Measurements from ENCODE around the gene APMAP. TPM values are rescaled to one million over a fixed set of nuclear protein-coding genes. Genes with fewer than 3 reads are reported as not detected.

Gene APMAP
- total RNA-seq, 3 donors from 2014 or later (not counting 1 experiment from before 2014, with no cell fraction given) = 205 to 212 (median 207) TPM

DNA sequence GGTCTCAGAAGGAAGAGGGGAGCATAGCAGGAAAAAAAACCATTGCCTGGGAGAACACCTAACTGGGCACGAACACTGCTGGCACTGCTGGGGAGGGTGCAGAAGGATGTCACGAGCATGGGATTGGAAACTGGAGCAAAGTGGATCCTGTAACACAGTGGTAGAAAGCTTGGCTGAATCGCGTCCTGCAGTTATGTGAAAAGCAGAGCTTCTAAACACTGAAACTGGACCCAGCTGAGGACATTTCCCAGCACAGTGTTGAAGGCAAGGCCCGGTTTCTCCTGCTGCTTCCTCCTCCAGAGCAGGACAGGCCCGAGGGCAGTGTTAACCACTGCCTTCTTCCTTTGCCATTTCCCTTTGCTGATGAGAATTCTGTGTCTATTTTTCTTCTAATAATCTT, 6.7 kb downstream of the APMAP start:
- H3K4me1 Mint-ChIP-seq = peaks cover 96 to 99% of the 10 kb centered on the region in 2 donors
- Histone ChIP-seq H3K36me3 (ENCODE audit: control insufficient read depth, insufficient read depth, low read length) (peaks cover 17% of the 10 kb centered on the region), H3K27me3 (ENCODE audit: control insufficient read depth, insufficient read depth, low read length) (no peaks in the 10 kb centered on the region), H3K4me3 (ENCODE audit: low read length) (no peak overlapping the region), H3K9me3 (ENCODE audit: control insufficient read depth, insufficient read depth, low read length) (no peaks in the 10 kb centered on the region), H3K27ac (ENCODE audit: low read length) (peak overlapping the region; percentile 58), H3K4me1 (ENCODE audit: control insufficient read depth, insufficient read depth, low read length) (peaks cover 74% of the 10 kb centered on the region)
- H3K4me3 Mint-ChIP-seq = peak overlapping the region; percentile 83
- no peaks in the 10 kb centered on the region for H3K9me3 Mint-ChIP-seq
- peak overlapping the region; percentile 93 to 94 for H3K27ac Mint-ChIP-seq
- no peak for DNase-seq
- no peak for ATAC-seq
- peaks cover 11% of the 10 kb centered on the region for H3K36me3 Mint-ChIP-seq
- TF ChIP-seq, protein P1, sequence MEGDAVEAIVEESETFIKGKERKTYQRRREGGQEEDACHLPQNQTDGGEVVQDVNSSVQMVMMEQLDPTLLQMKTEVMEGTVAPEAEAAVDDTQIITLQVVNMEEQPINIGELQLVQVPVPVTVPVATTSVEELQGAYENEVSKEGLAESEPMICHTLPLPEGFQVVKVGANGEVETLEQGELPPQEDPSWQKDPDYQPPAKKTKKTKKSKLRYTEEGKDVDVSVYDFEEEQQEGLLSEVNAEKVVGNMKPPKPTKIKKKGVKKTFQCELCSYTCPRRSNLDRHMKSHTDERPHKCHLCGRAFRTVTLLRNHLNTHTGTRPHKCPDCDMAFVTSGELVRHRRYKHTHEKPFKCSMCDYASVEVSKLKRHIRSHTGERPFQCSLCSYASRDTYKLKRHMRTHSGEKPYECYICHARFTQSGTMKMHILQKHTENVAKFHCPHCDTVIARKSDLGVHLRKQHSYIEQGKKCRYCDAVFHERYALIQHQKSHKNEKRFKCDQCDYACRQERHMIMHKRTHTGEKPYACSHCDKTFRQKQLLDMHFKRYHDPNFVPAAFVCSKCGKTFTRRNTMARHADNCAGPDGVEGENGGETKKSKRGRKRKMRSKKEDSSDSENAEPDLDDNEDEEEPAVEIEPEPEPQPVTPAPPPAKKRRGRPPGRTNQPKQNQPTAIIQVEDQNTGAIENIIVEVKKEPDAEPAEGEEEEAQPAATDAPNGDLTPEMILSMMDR (IDR thresholded peaks at IDR 0.05) = no peak
- intact Hi-C loops (cut with micrococcal nuclease) = no loop called here
- H3K27me3 Mint-ChIP-seq (ENCODE audit: low read depth in 2 of 2) = no peaks in the 10 kb centered on the region
- 46% methylated on average over 6 of the region's 6 CpGs for WGBS (ENCODE audit: insufficient coverage)

DNA sequence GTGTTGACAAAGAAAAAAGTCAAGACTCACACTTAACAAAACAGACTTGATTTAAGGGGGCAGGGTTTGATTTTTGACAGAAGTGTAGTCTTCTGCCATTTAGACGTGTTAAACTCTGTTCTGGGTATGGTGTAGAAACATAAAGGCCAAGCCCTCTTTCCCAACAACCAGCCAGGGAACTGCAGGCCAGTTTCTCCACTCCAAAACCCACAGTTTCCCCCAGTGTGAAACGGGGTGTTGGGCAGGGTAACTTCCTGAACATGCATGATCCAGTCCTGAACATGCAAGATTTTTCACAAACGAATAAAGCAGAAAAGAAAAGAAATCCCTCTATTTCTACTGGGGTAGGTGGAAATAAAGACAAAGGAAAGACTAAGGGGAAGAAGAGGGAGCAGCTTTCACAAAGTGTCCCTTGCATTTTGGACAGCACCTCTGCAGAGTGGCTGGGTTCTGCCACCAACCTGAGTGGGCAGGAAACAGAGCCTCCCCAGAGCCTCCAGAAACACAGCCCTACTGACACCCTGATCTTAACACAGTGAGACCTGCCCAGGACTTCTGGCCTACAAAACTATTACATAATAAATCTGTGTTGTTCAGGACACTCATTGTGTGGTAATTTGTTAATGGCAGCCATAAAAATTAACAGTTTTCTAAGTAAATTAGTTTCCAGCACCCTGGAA, 7.5 kb downstream of the APMAP start:
- peak overlapping the region; percentile 58 for H3K27ac ChIP-seq (ENCODE audit: low read length)
- peaks cover under 1% of the 10 kb centered on the region for H3K9me3 ChIP-seq (ENCODE audit: control insufficient read depth, insufficient read depth, low read length)
- intact Hi-C loops (cut with micrococcal nuclease) = no loop called here
- DNase-seq (peak in 1 of 2 donors; percentile 26), ATAC-seq (peak; percentile 32 to 52 (median 46))
- TF ChIP-seq, protein P1 (IDR thresholded peaks at IDR 0.05) = no peak
- H3K4me1 ChIP-seq (ENCODE audit: control insufficient read depth, insufficient read depth, low read length) = peaks cover 80% of the 10 kb centered on the region
- peaks cover 12% of the 10 kb centered on the region for H3K36me3 Mint-ChIP-seq
- H3K4me1 Mint-ChIP-seq = peaks cover 96 to 99% of the 10 kb centered on the region in 2 donors
- no CpG with 5 or more reads among the region's 3 CpGs for WGBS (ENCODE audit: insufficient coverage)
- peaks cover 24% of the 10 kb centered on the region for H3K36me3 ChIP-seq (ENCODE audit: control insufficient read depth, insufficient read depth, low read length)
- H3K9me3 Mint-ChIP-seq = no peaks in the 10 kb centered on the region
- peak overlapping the region; percentile 93 to 94 for H3K27ac Mint-ChIP-seq
- no peak overlapping the region for H3K4me3 ChIP-seq (ENCODE audit: low read length)
- peak overlapping the region; percentile 83 for H3K4me3 Mint-ChIP-seq
- H3K27me3 Mint-ChIP-seq (ENCODE audit: low read depth in 2 of 2) = no peaks in the 10 kb centered on the region
- H3K27me3 ChIP-seq (ENCODE audit: control insufficient read depth, insufficient read depth, low read length) = no peaks in the 10 kb centered on the region

GRCh38 chr20:24983896-24984295, 8.7 kb downstream of the APMAP start:
- intact Hi-C loops (cut with micrococcal nuclease) = no loop called here
- Histone ChIP-seq H3K27ac (ENCODE audit: low read length) (no peak overlapping the region), H3K9me3 (ENCODE audit: control insufficient read depth, insufficient read depth, low read length) (peaks cover 3% of the 10 kb centered on the region), H3K27me3 (ENCODE audit: control insufficient read depth, insufficient read depth, low read length) (no peaks in the 10 kb centered on the region), H3K4me1 (ENCODE audit: control insufficient read depth, insufficient read depth, low read length) (peaks cover 83% of the 10 kb centered on the region), H3K4me3 (ENCODE audit: low read length) (no peak overlapping the region), H3K36me3 (ENCODE audit: control insufficient read depth, insufficient read depth, low read length) (peaks cover 30% of the 10 kb centered on the region)
- Mint-ChIP-seq H3K4me3 (peak overlapping the region; percentile 63), H3K4me1 (peaks cover 98 to 100% of the 10 kb centered on the region in 2 donors), H3K9me3 (no peaks in the 10 kb centered on the region), H3K36me3 (peaks cover 16% of the 10 kb centered on the region), H3K27me3 (ENCODE audit: low read depth in 2 of 2) (no peaks in the 10 kb centered on the region), H3K27ac (peak overlapping the region; percentile 93 to 94)
- TF ChIP-seq, protein P1 (IDR thresholded peaks at IDR 0.05) = no peak
- DNase-seq = no peak
- no peak for ATAC-seq
- WGBS (ENCODE audit: insufficient coverage) = 95% methylated on average over 8 of the region's 8 CpGs

Data from natural killer cell (primary cell).